ENCODE data around the gene GRB10.

- TF ChIP-seq, protein P1, sequence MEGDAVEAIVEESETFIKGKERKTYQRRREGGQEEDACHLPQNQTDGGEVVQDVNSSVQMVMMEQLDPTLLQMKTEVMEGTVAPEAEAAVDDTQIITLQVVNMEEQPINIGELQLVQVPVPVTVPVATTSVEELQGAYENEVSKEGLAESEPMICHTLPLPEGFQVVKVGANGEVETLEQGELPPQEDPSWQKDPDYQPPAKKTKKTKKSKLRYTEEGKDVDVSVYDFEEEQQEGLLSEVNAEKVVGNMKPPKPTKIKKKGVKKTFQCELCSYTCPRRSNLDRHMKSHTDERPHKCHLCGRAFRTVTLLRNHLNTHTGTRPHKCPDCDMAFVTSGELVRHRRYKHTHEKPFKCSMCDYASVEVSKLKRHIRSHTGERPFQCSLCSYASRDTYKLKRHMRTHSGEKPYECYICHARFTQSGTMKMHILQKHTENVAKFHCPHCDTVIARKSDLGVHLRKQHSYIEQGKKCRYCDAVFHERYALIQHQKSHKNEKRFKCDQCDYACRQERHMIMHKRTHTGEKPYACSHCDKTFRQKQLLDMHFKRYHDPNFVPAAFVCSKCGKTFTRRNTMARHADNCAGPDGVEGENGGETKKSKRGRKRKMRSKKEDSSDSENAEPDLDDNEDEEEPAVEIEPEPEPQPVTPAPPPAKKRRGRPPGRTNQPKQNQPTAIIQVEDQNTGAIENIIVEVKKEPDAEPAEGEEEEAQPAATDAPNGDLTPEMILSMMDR (conservative IDR thresholded peaks at IDR 0.05; ENCODE audit: low read depth in 2 of 2), result no peak
- TF ChIP-seq EZH2 (IDR thresholded peaks at IDR 0.05; ENCODE audit: low read depth, unreplicated experiment), result no peak
- TF ChIP-seq POLR2AphosphoS5 (IDR thresholded peaks at IDR 0.05; ENCODE audit: low read depth), result 0 out of 2 replicates have a peak, but pooled peaks have one; percentile 18
- no peak for TF ChIP-seq ZNF331 (CRISPR knock-in tag; IDR thresholded peaks at IDR 0.05; ENCODE audit: low read depth)
- TF ChIP-seq, protein P2, sequence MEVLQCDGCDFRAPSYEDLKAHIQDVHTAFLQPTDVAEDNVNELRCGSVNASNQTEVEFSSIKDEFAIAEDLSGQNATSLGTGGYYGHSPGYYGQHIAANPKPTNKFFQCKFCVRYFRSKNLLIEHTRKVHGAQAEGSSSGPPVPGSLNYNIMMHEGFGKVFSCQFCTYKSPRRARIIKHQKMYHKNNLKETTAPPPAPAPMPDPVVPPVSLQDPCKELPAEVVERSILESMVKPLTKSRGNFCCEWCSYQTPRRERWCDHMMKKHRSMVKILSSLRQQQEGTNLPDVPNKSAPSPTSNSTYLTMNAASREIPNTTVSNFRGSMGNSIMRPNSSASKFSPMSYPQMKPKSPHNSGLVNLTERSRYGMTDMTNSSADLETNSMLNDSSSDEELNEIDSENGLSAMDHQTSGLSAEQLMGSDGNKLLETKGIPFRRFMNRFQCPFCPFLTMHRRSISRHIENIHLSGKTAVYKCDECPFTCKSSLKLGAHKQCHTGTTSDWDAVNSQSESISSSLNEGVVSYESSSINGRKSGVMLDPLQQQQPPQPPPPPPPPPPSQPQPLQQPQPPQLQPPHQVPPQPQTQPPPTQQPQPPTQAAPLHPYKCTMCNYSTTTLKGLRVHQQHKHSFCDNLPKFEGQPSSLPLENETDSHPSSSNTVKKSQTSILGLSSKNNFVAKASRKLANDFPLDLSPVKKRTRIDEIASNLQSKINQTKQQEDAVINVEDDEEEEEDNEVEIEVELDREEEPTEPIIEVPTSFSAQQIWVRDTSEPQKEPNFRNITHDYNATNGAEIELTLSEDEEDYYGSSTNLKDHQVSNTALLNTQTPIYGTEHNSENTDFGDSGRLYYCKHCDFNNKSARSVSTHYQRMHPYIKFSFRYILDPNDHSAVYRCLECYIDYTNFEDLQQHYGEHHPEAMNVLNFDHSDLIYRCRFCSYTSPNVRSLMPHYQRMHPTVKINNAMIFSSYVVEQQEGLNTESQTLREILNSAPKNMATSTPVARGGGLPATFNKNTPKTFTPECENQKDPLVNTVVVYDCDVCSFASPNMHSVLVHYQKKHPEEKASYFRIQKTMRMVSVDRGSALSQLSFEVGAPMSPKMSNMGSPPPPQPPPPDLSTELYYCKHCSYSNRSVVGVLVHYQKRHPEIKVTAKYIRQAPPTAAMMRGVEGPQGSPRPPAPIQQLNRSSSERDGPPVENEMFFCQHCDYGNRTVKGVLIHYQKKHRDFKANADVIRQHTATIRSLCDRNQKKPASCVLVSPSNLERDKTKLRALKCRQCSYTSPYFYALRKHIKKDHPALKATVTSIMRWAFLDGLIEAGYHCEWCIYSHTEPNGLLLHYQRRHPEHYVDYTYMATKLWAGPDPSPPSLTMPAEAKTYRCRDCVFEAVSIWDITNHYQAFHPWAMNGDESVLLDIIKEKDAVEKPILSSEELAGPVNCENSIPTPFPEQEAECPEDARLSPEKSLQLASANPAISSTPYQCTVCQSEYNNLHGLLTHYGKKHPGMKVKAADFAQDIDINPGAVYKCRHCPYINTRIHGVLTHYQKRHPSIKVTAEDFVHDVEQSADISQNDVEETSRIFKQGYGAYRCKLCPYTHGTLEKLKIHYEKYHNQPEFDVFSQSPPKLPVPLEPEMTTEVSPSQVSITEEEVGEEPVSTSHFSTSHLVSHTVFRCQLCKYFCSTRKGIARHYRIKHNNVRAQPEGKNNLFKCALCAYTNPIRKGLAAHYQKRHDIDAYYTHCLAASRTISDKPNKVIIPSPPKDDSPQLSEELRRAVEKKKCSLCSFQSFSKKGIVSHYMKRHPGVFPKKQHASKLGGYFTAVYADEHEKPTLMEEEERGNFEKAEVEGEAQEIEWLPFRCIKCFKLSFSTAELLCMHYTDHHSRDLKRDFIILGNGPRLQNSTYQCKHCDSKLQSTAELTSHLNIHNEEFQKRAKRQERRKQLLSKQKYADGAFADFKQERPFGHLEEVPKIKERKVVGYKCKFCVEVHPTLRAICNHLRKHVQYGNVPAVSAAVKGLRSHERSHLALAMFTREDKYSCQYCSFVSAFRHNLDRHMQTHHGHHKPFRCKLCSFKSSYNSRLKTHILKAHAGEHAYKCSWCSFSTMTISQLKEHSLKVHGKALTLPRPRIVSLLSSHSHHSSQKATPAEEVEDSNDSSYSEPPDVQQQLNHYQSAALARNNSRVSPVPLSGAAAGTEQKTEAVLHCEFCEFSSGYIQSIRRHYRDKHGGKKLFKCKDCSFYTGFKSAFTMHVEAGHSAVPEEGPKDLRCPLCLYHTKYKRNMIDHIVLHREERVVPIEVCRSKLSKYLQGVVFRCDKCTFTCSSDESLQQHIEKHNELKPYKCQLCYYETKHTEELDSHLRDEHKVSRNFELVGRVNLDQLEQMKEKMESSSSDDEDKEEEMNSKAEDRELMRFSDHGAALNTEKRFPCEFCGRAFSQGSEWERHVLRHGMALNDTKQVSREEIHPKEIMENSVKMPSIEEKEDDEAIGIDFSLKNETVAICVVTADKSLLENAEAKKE (CRISPR knock-in tag; IDR thresholded peaks at IDR 0.05), result no peak
- TF ChIP-seq, protein P3, sequence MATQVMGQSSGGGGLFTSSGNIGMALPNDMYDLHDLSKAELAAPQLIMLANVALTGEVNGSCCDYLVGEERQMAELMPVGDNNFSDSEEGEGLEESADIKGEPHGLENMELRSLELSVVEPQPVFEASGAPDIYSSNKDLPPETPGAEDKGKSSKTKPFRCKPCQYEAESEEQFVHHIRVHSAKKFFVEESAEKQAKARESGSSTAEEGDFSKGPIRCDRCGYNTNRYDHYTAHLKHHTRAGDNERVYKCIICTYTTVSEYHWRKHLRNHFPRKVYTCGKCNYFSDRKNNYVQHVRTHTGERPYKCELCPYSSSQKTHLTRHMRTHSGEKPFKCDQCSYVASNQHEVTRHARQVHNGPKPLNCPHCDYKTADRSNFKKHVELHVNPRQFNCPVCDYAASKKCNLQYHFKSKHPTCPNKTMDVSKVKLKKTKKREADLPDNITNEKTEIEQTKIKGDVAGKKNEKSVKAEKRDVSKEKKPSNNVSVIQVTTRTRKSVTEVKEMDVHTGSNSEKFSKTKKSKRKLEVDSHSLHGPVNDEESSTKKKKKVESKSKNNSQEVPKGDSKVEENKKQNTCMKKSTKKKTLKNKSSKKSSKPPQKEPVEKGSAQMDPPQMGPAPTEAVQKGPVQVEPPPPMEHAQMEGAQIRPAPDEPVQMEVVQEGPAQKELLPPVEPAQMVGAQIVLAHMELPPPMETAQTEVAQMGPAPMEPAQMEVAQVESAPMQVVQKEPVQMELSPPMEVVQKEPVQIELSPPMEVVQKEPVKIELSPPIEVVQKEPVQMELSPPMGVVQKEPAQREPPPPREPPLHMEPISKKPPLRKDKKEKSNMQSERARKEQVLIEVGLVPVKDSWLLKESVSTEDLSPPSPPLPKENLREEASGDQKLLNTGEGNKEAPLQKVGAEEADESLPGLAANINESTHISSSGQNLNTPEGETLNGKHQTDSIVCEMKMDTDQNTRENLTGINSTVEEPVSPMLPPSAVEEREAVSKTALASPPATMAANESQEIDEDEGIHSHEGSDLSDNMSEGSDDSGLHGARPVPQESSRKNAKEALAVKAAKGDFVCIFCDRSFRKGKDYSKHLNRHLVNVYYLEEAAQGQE (IDR thresholded peaks at IDR 0.05; ENCODE audit: unreplicated experiment), result no peak
- TF ChIP-seq CREB1 (CRISPR knock-in tag; IDR thresholded peaks at IDR 0.05; ENCODE audit: low read depth), result no peak
- TF ChIP-seq EZH2phosphoT487 (IDR thresholded peaks at IDR 0.05; ENCODE audit: unreplicated experiment), result no peak
Measured at GRCh38 chr7:50792342-50793119, 9.8 kb upstream of the GRB10 start.

Measured in GM23338 (cell line).